ENCODE measurements around the gene NDUFS6.

- TF ChIP-seq CTCF (IDR thresholded peaks at IDR 0.05; ENCODE audit: insufficient read depth, low read depth, low read length): no peak
- TF ChIP-seq EZH2 (IDR thresholded peaks at IDR 0.05; ENCODE audit: insufficient read depth, low read length): no peak
These were observed 5.8 kb downstream of the NDUFS6 start for GRCh38 chr5:1806974-1807373.

Measured in astrocyte (in vitro differentiated cells and primary cell).